AG04450 (cell line): ENCODE data around the gene ZMIZ2. TPM values are rescaled to one million over a fixed set of nuclear protein-coding genes. Genes with fewer than 3 reads are reported as not detected.

Source experiments
- CTCF ChIA-PET: fragments of 300-600, 350-600 bp; formaldehyde crosslinking; extraction: SDS; loops from one replicate; lab custom pipeline; 2022; ENCODE audit warnings: antibody characterized with exemption, inconsistent platforms; lab: Charles Lee
- POLR2A ChIA-PET: fragments of 350-600 bp; formaldehyde crosslinking; extraction: SDS; loops from one replicate; lab custom pipeline; 2021; ENCODE audit warnings: antibody characterized with exemption, inconsistent platforms; lab: Yijun Ruan, JAX
- DNase-seq: peaks from one replicate; pipeline ENCODE4 v3.0.0-alpha.2; 2011; ENCODE audit warnings: low read depth, low spot score
- H3K27ac ChIP-seq: one replicate; pipeline ENCODE4 v1.5.1; 2012; ENCODE audit warnings: low read depth, low read length, control low read depth
- H3K27me3 ChIP-seq: one replicate; pipeline ENCODE4 v1.6.0; 2012; ENCODE audit warnings: low read length; ENCODE audit not compliant: control insufficient read depth, insufficient read depth
- H3K4me3 ChIP-seq: 2 replicates; pipeline ENCODE4 v1.5.1; 2011; ENCODE audit warnings: mild to moderate bottlenecking, low read depth, low read length, control low read depth
- H3K9me3 ChIP-seq: 2 replicates; pipeline ENCODE4 v1.5.1; 2012; ENCODE audit warnings: low read length; ENCODE audit not compliant: control insufficient read depth, insufficient read depth
- polyA plus RNA-seq: library from polyadenylated mRNA; depleted of rRNA; stranded (reverse); fragments of >200 nt; gene quantifications from 2 replicates; pipeline ENCODE4 v1.2.3, GENCODE V29; 2011
- TF ChIP-seq, protein P1 (sequence below): IDR thresholded peaks from 2 replicates; pipeline ENCODE4 v1.5.1; 2011; ENCODE audit warnings: low read depth, low read length, control low read depth, inconsistent platforms

Gene ZMIZ2
- polyA plus RNA-seq, 1 experiment = 4.8 TPM

DNA sequence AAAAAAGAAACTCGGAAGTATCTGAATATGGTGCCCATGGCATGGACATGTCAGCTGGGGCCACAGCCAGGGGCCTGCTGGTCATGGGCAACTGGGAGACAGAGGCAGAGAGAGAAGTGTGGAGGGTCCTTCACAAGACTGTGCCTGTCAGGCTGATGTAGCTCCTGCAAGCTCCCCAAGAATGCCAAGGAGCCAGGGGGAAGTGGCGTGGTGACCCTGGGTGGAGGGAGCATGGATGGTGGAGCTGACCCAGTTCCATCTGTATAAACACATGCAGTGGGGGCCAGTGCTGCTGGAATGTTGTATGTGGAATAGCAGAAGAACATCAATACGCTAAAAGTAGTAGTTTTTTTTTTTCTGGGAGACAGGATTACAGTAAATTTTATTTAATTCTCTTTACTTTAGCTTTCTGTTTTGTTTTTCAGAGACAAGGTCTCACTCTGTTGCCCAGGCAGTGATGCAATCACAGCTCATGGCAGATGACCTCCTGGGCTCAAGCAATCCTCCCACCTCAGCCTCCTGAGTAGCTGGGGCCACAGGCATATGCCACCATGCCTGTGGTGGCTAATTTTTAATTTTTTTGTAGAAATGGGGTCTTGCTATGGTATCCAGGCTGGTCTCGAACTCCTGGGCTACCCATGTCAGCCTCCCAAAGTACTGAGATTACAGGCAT, 10.5 kb upstream of the ZMIZ2 start:
- ChIA-PET POLR2A (interaction anchor here (0.7 kb wide), 1 partner anchor 59 kb away, joined by 4 read pairs; the partner anchor contains the start of gene PPIA), CTCF (no interaction called here)
- H3K27me3 ChIP-seq = no peaks in the 10 kb centered on the region
- TF ChIP-seq, protein P1, sequence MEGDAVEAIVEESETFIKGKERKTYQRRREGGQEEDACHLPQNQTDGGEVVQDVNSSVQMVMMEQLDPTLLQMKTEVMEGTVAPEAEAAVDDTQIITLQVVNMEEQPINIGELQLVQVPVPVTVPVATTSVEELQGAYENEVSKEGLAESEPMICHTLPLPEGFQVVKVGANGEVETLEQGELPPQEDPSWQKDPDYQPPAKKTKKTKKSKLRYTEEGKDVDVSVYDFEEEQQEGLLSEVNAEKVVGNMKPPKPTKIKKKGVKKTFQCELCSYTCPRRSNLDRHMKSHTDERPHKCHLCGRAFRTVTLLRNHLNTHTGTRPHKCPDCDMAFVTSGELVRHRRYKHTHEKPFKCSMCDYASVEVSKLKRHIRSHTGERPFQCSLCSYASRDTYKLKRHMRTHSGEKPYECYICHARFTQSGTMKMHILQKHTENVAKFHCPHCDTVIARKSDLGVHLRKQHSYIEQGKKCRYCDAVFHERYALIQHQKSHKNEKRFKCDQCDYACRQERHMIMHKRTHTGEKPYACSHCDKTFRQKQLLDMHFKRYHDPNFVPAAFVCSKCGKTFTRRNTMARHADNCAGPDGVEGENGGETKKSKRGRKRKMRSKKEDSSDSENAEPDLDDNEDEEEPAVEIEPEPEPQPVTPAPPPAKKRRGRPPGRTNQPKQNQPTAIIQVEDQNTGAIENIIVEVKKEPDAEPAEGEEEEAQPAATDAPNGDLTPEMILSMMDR = no peak
- no peak overlapping the region for H3K4me3 ChIP-seq
- no peak for DNase-seq
- no peaks in the 10 kb centered on the region for H3K9me3 ChIP-seq
- peak overlapping the region; percentile 11 for H3K27ac ChIP-seq

DNA sequence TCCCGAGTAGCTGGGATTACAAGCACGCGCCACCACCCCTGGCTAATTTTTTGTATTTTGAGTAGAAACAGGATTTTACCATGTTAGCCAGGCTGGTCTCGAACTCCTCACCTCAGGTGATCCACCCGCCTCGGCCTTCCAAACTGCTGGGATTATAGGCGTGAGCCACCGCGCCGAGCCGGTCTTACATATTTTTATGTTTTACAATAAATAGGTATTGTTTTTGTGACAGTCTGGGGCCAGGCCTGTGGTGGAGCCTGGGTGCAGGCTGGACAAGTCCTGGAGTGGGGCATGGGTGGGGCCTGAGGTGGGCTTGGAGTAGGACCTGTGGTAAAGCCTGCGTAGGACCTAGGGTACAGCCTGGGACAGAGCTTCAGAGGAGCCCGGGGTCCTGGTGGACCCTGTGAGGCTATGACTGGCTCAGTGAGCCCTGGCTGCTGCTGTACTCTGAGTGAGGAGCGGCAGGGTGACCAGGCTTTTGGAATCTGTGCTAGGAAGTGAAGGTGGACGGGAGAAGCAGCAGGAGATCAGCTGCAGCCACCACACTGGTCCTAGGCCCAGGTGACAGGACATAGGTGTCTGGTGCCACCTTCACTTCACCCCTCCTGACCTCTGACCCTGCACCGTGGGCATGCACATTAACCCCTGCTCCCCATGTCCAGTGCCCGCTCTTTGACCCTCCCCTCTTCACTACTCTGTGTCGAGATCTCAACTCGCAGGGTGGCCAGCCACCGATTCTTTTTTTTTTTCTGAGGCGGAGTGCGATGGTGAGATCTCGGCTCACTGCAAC, 9.6 kb upstream of the ZMIZ2 start:
- TF ChIP-seq, protein P1 = no peak
- Histone ChIP-seq H3K27ac (no peak overlapping the region), H3K27me3 (no peaks in the 10 kb centered on the region), H3K4me3 (no peak overlapping the region), H3K9me3 (no peaks in the 10 kb centered on the region)
- POLR2A ChIA-PET = interaction anchor here (0.7 kb wide), 1 partner anchor 58 kb away, joined by 4 read pairs; the partner anchor contains the start of gene PPIA
- DNase-seq = no peak
- CTCF ChIA-PET = no interaction called here

DNA sequence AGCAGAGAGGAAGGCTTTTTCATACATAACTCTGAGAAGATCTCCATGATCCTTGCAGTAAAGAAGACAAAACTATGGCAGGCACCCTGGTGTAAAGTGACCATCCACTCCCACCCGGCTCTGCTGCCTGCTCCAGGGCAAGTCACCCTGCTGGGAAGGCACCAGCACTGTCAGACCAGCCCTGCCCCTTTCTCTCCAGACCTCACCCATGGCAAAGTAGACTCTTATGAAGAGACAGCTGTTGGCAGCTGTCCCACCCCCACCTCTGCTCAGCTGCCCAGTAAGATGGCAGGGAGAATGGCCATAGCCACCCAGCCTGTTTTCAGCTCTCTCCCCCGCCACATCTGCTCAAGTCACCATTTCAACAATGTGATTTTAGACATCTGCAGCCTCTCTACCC, 8.6 kb upstream of the ZMIZ2 start:
- H3K27me3 ChIP-seq = no peaks in the 10 kb centered on the region
- H3K4me3 ChIP-seq = no peak overlapping the region
- TF ChIP-seq, protein P1 = no peak
- H3K27ac ChIP-seq = no peak overlapping the region
- CTCF ChIA-PET = no interaction called here
- POLR2A ChIA-PET = no interaction called here
- no peaks in the 10 kb centered on the region for H3K9me3 ChIP-seq
- DNase-seq = no peak

GRCh38 chr7:44743750-44744149, 4.9 kb upstream of the ZMIZ2 start:
- ChIA-PET CTCF (no interaction called here), POLR2A (no interaction called here)
- H3K27me3 ChIP-seq = no peaks in the 10 kb centered on the region
- no peak for DNase-seq
- no peak overlapping the region for H3K27ac ChIP-seq
- no peak overlapping the region for H3K4me3 ChIP-seq
- TF ChIP-seq, protein P1 = no peak
- no peaks in the 10 kb centered on the region for H3K9me3 ChIP-seq
